Cortex of kidney (tissue), 1 donor: Measurements from ENCODE around the gene MAP2K2.

ENCODE experiments used
- DNase-seq: peaks from one replicate; lab custom pipeline; 2025; lab: John Stamatoyannopoulos, UW

The MAP2K2 gene

GRCh38 chr19:4099041-4099764 lies 24.7 kb downstream of the MAP2K2 start:
- DNase-seq = no peak

GRCh38 chr19:4098493-4098892 lies 25.4 kb downstream of the MAP2K2 start:
- DNase-seq = no peak

- DNase-seq = no peak
Measured at GRCh38 chr19:4097501-4097900, 26.4 kb downstream of the MAP2K2 start.

GRCh38 chr19:4096049-4096892 lies 27.7 kb downstream of the MAP2K2 start:
- no peak for DNase-seq

GRCh38 chr19:4095488-4095844 lies 28.5 kb downstream of the MAP2K2 start:
- no peak for DNase-seq

GRCh38 chr19:4094761-4095487 lies 29.0 kb downstream of the MAP2K2 start:
- no peak for DNase-seq

- DNase-seq = no peak
Measured at GRCh38 chr19:4094291-4094690, 29.6 kb downstream of the MAP2K2 start.

GRCh38 chr19:4093643-4094175 lies 30.2 kb downstream of the MAP2K2 start:
- no peak for DNase-seq

- no peak for DNase-seq
Measured at GRCh38 chr19:4090356-4091220, 33.3 kb downstream of the MAP2K2 start.

GRCh38 chr19:4089946-4090345 lies 34.0 kb downstream of the MAP2K2 start:
- no peak for DNase-seq

- no peak for DNase-seq
Measured at GRCh38 chr19:4089400-4089908, 34.5 kb downstream of the MAP2K2 start.

- no peak for DNase-seq
Measured at GRCh38 chr19:4088975-4089374, 34.9 kb downstream of the MAP2K2 start.

- DNase-seq = no peak
Measured at GRCh38 chr19:4087787-4088679, 35.9 kb downstream of the MAP2K2 start.

GRCh38 chr19:4086411-4086867 lies 37.5 kb downstream of the MAP2K2 start:
- no peak for DNase-seq

- DNase-seq = no peak
Measured at GRCh38 chr19:4084547-4084877, 39.4 kb downstream of the MAP2K2 start.

GRCh38 chr19:4083677-4084546 lies 40.0 kb downstream of the MAP2K2 start:
- no peak for DNase-seq

- DNase-seq = no peak
Measured at GRCh38 chr19:4082172-4082571, 41.8 kb downstream of the MAP2K2 start.

- DNase-seq = no peak
Measured at GRCh38 chr19:4081441-4082129, 42.3 kb downstream of the MAP2K2 start.

GRCh38 chr19:4080473-4080872 lies 43.4 kb downstream of the MAP2K2 start:
- DNase-seq = no peak
